Subcutaneous adipose tissue (tissue), 4 donors: ENCODE results near the gene USP21. TPM values are rescaled to one million over a fixed set of nuclear protein-coding genes. Genes with fewer than 3 reads are reported as not detected.

Experiments used
- total RNA-seq, 4 donors: library from RNA; depleted of rRNA; stranded (reverse); fragments of >200 nt; gene quantifications; one replicate each; pipeline ENCODE4 v1.1.0, GENCODE V29; 2016
- TF ChIP-seq, protein P1 (sequence below): fragments of 450-650 bp; IDR thresholded peaks from one replicate; pipeline ENCODE4 v1.5.1; 2016; ENCODE audit warnings: low read depth, mild to moderate bottlenecking, control low read depth, antibody characterized with exemption, moderate library complexity

Gene USP21
- total RNA-seq, 4 donors from 2014 or later = 8.8 to 19.6 (median 11.0) TPM

DNA sequence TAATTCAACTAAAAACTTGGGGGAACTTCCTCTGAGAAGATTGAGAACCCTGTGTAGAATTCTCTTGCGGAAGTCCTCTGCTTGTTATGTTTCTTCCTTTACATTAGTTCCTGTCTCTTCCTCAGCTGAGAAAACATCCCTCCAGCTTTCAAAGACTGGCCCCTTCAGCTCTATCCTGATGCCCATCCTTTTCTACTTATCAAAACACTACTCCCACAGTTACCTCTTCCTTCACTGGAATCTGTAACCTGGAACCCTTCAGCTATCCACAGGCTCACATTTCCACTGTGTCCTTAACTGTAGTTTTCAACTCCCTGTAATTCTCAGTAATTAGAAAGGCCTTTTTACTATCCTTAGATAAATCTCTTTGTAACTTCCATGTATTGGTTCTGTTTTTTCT is 20.9 kb upstream of the USP21 start:
- TF ChIP-seq, protein P1, sequence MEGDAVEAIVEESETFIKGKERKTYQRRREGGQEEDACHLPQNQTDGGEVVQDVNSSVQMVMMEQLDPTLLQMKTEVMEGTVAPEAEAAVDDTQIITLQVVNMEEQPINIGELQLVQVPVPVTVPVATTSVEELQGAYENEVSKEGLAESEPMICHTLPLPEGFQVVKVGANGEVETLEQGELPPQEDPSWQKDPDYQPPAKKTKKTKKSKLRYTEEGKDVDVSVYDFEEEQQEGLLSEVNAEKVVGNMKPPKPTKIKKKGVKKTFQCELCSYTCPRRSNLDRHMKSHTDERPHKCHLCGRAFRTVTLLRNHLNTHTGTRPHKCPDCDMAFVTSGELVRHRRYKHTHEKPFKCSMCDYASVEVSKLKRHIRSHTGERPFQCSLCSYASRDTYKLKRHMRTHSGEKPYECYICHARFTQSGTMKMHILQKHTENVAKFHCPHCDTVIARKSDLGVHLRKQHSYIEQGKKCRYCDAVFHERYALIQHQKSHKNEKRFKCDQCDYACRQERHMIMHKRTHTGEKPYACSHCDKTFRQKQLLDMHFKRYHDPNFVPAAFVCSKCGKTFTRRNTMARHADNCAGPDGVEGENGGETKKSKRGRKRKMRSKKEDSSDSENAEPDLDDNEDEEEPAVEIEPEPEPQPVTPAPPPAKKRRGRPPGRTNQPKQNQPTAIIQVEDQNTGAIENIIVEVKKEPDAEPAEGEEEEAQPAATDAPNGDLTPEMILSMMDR = no peak

DNA sequence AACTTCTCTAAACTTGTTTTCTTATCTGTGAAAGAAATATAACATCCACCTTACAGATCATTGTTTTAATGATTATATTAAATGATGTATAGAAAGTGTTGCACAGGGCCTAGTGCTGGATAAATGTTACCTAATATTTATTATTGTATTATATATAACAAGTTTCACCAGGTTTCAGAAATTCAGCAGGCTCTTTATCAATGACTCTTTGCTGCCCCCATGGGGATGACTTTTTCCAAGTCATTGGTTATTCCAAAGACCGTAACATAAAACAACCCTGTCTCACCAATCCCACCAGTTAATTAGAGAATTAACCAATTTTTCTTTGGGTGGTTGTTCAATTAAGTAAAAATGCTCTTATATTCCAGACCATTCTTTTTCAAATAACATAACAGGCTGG is 19.5 kb upstream of the USP21 start:
- TF ChIP-seq, protein P1 = no peak

DNA sequence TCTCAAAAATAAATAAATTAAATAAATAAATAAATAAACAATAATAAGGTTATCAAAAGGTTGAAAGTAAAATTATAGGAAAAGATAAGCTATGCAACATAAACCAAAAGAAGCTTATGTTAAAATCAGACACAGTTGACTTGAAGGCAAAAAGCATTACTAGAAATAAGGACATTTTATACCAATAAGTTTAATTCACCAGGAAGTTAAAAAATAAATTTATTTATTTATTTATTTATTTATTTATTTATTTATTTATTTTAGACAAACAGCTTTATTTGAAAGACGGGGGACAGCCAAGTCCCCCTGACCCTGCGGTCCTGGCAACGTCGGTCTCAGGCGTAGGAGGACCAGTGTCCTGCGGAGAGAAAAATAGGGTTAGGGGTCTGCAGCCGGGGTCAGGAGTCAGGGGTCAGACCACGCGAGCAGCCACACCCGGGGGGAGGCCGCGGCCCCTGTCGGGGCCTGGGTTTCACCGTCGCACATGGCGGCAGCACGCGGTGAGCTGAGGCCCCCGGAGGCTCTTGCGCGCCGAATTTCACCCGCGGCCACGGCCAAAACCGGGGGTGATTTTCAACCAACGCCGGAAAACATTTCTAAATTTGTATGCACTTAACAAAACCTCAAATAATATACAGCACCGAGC is 18.4 kb upstream of the USP21 start:
- TF ChIP-seq, protein P1 = no peak

DNA sequence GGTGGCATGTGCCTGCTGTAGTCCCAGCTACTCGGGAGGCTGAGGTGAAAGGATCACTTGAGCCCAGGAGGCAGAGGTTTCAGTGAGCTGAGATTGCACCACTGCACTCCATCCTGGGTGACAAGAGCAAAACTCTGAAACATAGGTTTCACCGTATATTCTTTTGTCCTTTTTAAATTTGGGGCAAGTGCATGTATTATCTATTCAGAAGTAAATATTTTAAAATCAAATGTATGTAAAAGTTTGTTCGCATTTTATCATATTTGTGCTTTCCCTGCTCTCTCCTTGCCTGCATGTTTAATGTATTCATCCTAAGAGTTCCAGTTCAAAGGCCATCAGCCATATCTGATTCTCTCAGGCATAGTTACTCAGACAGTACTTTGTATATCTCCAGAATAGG is 13.5 kb upstream of the USP21 start:
- TF ChIP-seq, protein P1 = no peak

DNA sequence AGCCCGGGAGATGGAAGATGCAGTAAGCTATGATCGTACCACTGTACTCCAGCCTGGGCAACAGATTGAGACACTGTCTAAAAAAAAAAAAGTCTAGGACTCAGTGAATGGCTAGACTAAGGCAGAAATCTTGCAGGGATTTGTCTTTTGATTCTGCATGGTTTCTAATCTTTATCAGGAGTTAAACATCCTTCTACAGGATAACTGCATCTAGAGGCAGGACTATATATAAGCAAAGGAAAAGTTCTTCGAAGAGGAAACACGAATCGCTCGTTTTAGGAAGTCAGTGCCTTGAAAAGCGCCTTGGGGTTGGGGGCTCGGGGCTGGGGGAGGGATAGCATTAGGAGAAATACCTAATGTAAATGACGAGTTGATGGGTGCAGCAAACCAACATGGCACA is 6.1 kb upstream of the USP21 start:
- TF ChIP-seq, protein P1 = no peak

DNA sequence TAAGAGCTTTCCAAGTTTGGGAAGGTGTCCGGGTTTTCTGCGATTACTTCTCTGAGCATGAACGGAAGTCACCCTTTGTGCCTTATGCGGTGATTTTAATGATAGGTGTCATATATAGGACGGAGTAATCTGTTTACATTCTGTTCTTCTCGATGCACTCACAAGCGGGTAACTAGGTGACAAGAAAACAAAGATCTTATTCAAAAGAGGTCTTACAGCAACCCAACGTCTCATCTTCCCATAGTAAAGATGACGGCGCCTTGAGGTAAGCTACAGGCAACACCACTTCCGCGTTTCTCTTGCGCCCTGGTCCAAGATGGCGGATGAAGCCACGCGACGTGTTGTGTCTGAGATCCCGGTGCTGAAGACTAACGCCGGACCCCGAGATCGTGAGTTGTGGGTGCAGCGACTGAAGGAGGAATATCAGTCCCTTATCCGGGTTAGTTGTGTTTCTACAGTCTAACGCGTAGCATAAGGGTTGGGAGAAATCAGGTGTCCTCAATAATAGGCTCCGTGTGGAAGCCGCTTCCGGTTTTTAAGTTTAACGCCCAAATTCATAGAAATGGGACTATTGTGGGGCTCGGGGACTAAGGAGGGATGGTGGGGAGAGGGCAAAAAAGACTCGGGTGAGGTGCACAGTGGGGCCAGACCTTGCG is 5.5 kb upstream of the USP21 start, which contains the start of gene UFC1:
UFC1 (plus strand) TSS at position 297 of the 656 bp plus-strand sequence; CDS start at position 317, 20 bp downstream.
- TF ChIP-seq, protein P1 = no peak

DNA sequence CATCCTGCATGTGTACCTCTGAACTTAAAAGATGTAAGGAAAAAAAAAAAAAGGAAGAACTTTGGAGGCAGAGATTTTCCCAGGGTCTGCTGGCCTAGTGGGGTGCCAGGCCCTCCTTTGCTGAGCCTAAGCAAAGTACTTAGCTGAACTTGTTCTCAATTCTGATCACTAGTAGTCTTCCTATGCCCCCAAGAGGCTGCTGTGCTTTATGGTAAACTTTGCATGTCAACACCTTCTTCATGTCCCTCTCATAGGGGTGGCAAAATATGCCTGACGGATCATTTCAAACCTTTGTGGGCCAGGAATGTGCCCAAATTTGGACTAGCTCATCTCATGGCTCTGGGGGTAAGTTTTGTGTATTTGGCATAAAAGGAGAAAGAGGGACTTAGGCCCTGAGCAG is 1.4 kb upstream of the USP21 start:
- TF ChIP-seq, protein P1 = no peak
